ENCODE data around the gene PLPP1.

DNA sequence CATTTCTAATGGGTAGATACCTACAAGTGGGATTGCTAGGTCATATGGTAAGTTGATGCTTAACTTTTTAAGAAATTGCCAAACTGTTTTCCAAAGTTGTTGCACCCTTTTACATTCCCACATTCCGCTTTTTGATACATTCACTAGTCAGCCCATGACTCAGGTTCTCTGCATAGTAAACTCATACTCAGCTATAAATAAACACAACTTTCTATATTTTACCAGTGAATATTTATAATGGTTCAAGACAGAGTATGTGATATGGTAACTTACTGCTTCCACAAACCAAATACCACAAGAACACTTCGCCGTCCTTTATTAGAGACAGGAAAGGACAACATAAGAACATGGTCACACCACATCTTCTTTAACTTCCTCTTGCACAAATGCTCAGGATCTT lies 54.0 kb downstream of the PLPP1 start:
- TF ChIP-seq POLR2A (IDR thresholded peaks at IDR 0.05; ENCODE audit: borderline replicate concordance, extremely low read depth, insufficient read depth, insufficient read length) (no peak), EZH2 (IDR thresholded peaks at IDR 0.05) (no peak), ELF1 (IDR thresholded peaks at IDR 0.05; ENCODE audit: borderline replicate concordance, low read depth) (no peak), JUND (IDR thresholded peaks at IDR 0.05) (no peak), POLR2AphosphoS5 (IDR thresholded peaks at IDR 0.05; ENCODE audit: low read depth, low read length) (no peak), ATF3 (IDR thresholded peaks at IDR 0.05) (no peak), SP1 (IDR thresholded peaks at IDR 0.05; ENCODE audit: low read depth) (no peak), SRF (IDR thresholded peaks at IDR 0.05; ENCODE audit: low read depth) (no peak), REST (IDR thresholded peaks at IDR 0.05; ENCODE audit: low read depth) (no peak), EZH2phosphoT487 (IDR thresholded peaks at IDR 0.05; ENCODE audit: borderline replicate concordance) (no peak), TCF7L2 (IDR thresholded peaks at IDR 0.05; ENCODE audit: borderline replicate concordance, extremely low read depth, insufficient read depth, insufficient read length) (no peak), ZFX (IDR thresholded peaks at IDR 0.05) (no peak)
- TF ChIP-seq, protein P1, sequence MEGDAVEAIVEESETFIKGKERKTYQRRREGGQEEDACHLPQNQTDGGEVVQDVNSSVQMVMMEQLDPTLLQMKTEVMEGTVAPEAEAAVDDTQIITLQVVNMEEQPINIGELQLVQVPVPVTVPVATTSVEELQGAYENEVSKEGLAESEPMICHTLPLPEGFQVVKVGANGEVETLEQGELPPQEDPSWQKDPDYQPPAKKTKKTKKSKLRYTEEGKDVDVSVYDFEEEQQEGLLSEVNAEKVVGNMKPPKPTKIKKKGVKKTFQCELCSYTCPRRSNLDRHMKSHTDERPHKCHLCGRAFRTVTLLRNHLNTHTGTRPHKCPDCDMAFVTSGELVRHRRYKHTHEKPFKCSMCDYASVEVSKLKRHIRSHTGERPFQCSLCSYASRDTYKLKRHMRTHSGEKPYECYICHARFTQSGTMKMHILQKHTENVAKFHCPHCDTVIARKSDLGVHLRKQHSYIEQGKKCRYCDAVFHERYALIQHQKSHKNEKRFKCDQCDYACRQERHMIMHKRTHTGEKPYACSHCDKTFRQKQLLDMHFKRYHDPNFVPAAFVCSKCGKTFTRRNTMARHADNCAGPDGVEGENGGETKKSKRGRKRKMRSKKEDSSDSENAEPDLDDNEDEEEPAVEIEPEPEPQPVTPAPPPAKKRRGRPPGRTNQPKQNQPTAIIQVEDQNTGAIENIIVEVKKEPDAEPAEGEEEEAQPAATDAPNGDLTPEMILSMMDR (IDR thresholded peaks at IDR 0.05 in 2 of 3, conservative IDR thresholded peaks at IDR 0.05 in 1 of 3; ENCODE audit: borderline replicate concordance in 1 of 3, insufficient read depth in 1 of 3, low read depth in 2 of 3, low read length in 2 of 3): no peak
- TF ChIP-seq, protein P2, sequence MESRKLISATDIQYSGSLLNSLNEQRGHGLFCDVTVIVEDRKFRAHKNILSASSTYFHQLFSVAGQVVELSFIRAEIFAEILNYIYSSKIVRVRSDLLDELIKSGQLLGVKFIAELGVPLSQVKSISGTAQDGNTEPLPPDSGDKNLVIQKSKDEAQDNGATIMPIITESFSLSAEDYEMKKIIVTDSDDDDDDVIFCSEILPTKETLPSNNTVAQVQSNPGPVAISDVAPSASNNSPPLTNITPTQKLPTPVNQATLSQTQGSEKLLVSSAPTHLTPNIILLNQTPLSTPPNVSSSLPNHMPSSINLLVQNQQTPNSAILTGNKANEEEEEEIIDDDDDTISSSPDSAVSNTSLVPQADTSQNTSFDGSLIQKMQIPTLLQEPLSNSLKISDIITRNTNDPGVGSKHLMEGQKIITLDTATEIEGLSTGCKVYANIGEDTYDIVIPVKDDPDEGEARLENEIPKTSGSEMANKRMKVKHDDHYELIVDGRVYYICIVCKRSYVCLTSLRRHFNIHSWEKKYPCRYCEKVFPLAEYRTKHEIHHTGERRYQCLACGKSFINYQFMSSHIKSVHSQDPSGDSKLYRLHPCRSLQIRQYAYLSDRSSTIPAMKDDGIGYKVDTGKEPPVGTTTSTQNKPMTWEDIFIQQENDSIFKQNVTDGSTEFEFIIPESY (IDR thresholded peaks at IDR 0.05; ENCODE audit: extremely low read depth, insufficient replicate concordance, low read length): no peak

Data from HCT116 (cell line).